Endodermal cell (in vitro differentiated cells): ENCODE measurements around the gene C13orf42. TPM values are rescaled to one million over a fixed set of nuclear protein-coding genes. Genes with fewer than 3 reads are reported as not detected.

ENCODE experiments used
- DNase-seq: peaks from one replicate; pipeline ENCODE4 v3.0.0-alpha.2; 2017
- H3K27ac ChIP-seq: 2 replicates; pipeline ENCODE4 v1.5.1; 2013; ENCODE audit warnings: mild to moderate bottlenecking, low read depth, low read length, moderate library complexity
- H3K27me3 ChIP-seq: 2 replicates; pipeline ENCODE4 v1.6.1; 2013; ENCODE audit warnings: mild to moderate bottlenecking, low read length, moderate library complexity; ENCODE audit not compliant: insufficient read depth, control insufficient read depth, poor library complexity, severe bottlenecking
- H3K36me3 ChIP-seq: 2 replicates; pipeline ENCODE4 v1.7.0; 2013; ENCODE audit warnings: mild to moderate bottlenecking, low read length, moderate library complexity; ENCODE audit not compliant: control insufficient read depth, insufficient read depth
- H3K4me1 ChIP-seq: one replicate; pipeline ENCODE4 v1.7.0; 2013; ENCODE audit warnings: low read length; ENCODE audit not compliant: control insufficient read depth, insufficient read depth
- H3K4me3 ChIP-seq: 2 replicates; pipeline ENCODE4 v1.5.1; 2013; ENCODE audit warnings: mild to moderate bottlenecking, low read length, moderate library complexity
- H3K9ac ChIP-seq: 2 replicates; pipeline ENCODE4 v1.6.1; 2013; ENCODE audit warnings: mild to moderate bottlenecking, low read length, moderate library complexity; ENCODE audit not compliant: poor library complexity, severe bottlenecking; ENCODE audit errors: extremely low read depth
- H3K9me3 ChIP-seq: 2 replicates; pipeline ENCODE4 v1.6.1; 2013; ENCODE audit warnings: mild to moderate bottlenecking, low read length, moderate library complexity; ENCODE audit not compliant: control insufficient read depth
- H3K27ac Mint-ChIP-seq: 2 replicates; pipeline ENCODE4 v1.8.0; 2020; ENCODE audit warnings: mixed read lengths
- H3K27me3 Mint-ChIP-seq: 2 replicates; pipeline ENCODE4 v1.8.0; 2021; ENCODE audit warnings: mild to moderate bottlenecking, mixed read lengths; ENCODE audit not compliant: insufficient read depth
- H3K36me3 Mint-ChIP-seq: 2 replicates; pipeline ENCODE4 v1.8.0; 2020; ENCODE audit warnings: low read depth, mixed read lengths
- H3K4me1 Mint-ChIP-seq: 2 replicates; pipeline ENCODE4 v1.8.0; 2020; ENCODE audit warnings: mixed read lengths
- H3K4me3 Mint-ChIP-seq: 2 replicates; pipeline ENCODE4 v1.8.0; 2020; ENCODE audit warnings: mild to moderate bottlenecking, moderate library complexity, mixed read lengths
- H3K9me3 Mint-ChIP-seq: 2 replicates; pipeline ENCODE4 v1.8.0; 2020; ENCODE audit warnings: mild to moderate bottlenecking, mixed read lengths
- CTCF ChIP-seq: fragments of 200-600 bp; sonication (generic); conservative IDR thresholded peaks from 2 replicates; pipeline ENCODE4 v1.5.0; 2021; ENCODE audit warnings: antibody characterized with exemption, mild to moderate bottlenecking
- WGBS, 2 experiments: methylation state at CpG; one replicate each; pipeline versions ENCODE4 v1.1.5 to v1.1.7; 2013; ENCODE audit warnings: missing lambda C conversion rate in 2 of 2, mixed read lengths in 1 of 2; ENCODE audit not compliant: insufficient coverage in 1 of 2, insufficient read length in 1 of 2; 5-methylcytosine and 5-hydroxymethylcytosine counted together
- total RNA-seq, 2 donors: library from RNA; stranded (reverse); fragmentation: NEBNext Ultra II Directional in 1 of 2; extraction: Animal tissue kit (Norgen Biotek cat#: 25700) in 1 of 2; gene quantifications; 2 replicates in 1 of 2; 3 replicates in 1 of 2; pipeline ENCODE4 v1.2.1, GENCODE V29; 2021

The C13orf42 gene
- total RNA-seq, 2 donors from 2014 or later = 19.0 to 27.7 TPM

DNA sequence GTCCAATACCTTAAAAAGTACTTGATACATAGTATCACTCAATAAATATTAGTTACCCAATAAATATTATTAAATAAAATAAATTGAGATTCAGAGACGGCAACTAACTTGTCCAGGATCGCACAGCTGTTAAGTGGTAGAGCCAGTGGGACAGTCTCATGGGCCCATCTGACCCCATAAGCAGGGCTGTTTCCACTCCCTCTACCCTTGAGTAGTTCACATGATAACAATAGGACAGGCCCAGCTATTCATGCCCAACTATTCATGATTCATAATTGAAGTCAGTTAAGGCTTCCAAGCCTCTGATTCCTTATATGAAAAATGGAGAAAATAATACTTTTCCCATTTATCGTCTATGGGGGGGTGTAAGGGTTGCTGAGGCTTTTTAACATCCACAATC lies 78.2 kb downstream of the C13orf42 start:
- Mint-ChIP-seq H3K4me1 (no peaks in the 10 kb centered on the region), H3K9me3 (no peaks in the 10 kb centered on the region), H3K4me3 (no peak overlapping the region), H3K36me3 (no peaks in the 10 kb centered on the region), H3K27me3 (no peaks in the 10 kb centered on the region), H3K27ac (no peak overlapping the region)
- Histone ChIP-seq H3K27me3 (no peaks in the 10 kb centered on the region), H3K9me3 (no peaks in the 10 kb centered on the region), H3K4me3 (no peak overlapping the region), H3K36me3 (no peaks in the 10 kb centered on the region), H3K4me1 (no peaks in the 10 kb centered on the region), H3K9ac (no peak overlapping the region), H3K27ac (no peak overlapping the region)
- DNase-seq = peak; percentile 15
- 95% methylated on average over 2 of the region's 3 CpGs; no CpG with 5 or more reads in 1 of the 2 experiments for WGBS, 2 experiments
- no peak for TF ChIP-seq CTCF

Other genes with a start within 250 kb of the C13orf42 start
- 10 to 100 TPM; 37.7 to 44.1 TPM for gene RNASEH2B, start 201.5 kb downstream of the C13orf42 start, total RNA-seq
- gene FAM124A, start 111.1 kb upstream of the C13orf42 start, total RNA-seq = 10 to 100 TPM; 49.7 to 56.6 TPM
- under 1 TPM in 1 of 2 donors, not detected in 1; 0.89 TPM for gene SERPINE3, start 228.4 kb upstream of the C13orf42 start, total RNA-seq